ACC112 (cell line): Measurements from ENCODE around the gene KRTAP1-1.
"Not testable (repeated sequence)": the region's sequence is repeated elsewhere in the genome, so short reads cannot be mapped to it uniquely, and the experiment has no call there.

ENCODE experiments used
- H2AFZ ChIP-seq: fragments of 200-600 bp; sonication (generic); one replicate; pipeline ENCODE4 v1.6.0; 2017; ENCODE audit warnings: antibody characterized with exemption, low read length; ENCODE audit not compliant: unreplicated experiment
- H3K27ac ChIP-seq: fragments of 200-600 bp; sonication (generic); 2 replicates; pipeline ENCODE4 v1.5.1; 2014; ENCODE audit warnings: low read depth, mild to moderate bottlenecking, antibody characterized with exemption, low read length, moderate library complexity
- H3K27me3 ChIP-seq: fragments of 200-600 bp; sonication (generic); 2 replicates; pipeline ENCODE4 v1.6.1; 2014; ENCODE audit warnings: mild to moderate bottlenecking, antibody characterized with exemption, low read length, moderate library complexity, mixed read lengths; ENCODE audit not compliant: insufficient read depth
- H3K36me3 ChIP-seq: fragments of 200-600 bp; sonication (generic); 2 replicates; pipeline ENCODE4 v1.6.1; 2016; ENCODE audit warnings: mild to moderate bottlenecking, antibody characterized with exemption, low read length, moderate library complexity, mixed read lengths; ENCODE audit not compliant: insufficient read depth
- H3K4me1 ChIP-seq: fragments of 200-600 bp; sonication (generic); one replicate; pipeline ENCODE4 v1.6.1; 2016; ENCODE audit warnings: low read length, mixed read lengths; ENCODE audit not compliant: insufficient read depth, unreplicated experiment, control insufficient read depth
- H3K4me3 ChIP-seq: fragments of 200-600 bp; sonication (generic); 2 replicates; pipeline ENCODE4 v1.5.1; 2014; ENCODE audit warnings: mild to moderate bottlenecking, low read depth, low read length
- H3K79me2 ChIP-seq: fragments of 200-600 bp; sonication (generic); one replicate; pipeline ENCODE4 v1.6.0; 2016; ENCODE audit warnings: low read length; ENCODE audit not compliant: control insufficient read depth, unreplicated experiment, insufficient read depth

Gene KRTAP1-1, protein sequence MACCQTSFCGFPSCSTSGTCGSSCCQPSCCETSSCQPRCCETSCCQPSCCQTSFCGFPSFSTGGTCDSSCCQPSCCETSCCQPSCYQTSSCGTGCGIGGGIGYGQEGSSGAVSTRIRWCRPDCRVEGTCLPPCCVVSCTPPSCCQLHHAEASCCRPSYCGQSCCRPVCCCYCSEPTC

DNA sequence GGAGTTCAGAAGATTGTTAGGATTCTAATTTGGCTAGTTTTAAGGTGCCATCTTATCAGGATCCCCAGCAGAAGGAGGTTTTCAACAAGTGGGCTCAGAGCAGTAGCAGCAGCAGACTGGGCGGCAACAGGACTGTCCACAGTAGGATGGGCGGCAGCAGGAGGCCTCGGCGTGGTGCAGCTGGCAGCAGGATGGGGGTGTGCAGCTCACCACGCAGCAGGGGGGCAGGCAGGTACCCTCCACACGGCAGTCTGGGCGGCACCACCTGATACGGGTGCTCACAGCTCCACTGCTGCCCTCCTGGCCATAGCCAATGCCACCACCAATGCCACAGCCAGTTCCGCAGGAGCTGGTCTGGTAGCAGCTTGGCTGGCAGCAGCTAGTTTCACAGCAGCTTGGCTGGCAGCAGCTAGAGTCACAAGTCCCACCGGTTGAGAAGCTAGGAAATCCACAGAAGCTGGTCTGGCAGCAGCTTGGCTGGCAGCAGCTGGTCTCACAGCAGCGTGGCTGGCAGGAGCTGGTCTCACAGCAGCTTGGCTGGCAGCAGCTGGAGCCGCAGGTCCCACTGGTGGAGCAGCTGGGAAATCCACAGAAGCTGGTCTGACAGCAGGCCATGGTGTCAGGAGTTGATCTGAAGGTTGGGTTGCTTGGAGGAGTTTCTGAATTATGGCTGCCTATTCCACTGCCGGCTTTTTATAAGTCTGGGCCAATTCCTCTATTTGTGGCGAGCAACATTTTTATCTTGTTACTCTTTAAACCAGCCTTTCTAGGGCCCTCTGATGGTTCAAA lies at the start of gene KRTAP1-1:
Gene KRTAP1-1 (minus strand): TSS at position 668 of the 789 bp plus-strand sequence. CDS start 53 bp downstream, at position 615.
- H3K27ac ChIP-seq, H3K4me1 ChIP-seq, H3K79me2 ChIP-seq, H3K4me3 ChIP-seq, H3K36me3 ChIP-seq, H2AFZ ChIP-seq, H3K27me3 ChIP-seq: not testable (repeated sequence)

DNA sequence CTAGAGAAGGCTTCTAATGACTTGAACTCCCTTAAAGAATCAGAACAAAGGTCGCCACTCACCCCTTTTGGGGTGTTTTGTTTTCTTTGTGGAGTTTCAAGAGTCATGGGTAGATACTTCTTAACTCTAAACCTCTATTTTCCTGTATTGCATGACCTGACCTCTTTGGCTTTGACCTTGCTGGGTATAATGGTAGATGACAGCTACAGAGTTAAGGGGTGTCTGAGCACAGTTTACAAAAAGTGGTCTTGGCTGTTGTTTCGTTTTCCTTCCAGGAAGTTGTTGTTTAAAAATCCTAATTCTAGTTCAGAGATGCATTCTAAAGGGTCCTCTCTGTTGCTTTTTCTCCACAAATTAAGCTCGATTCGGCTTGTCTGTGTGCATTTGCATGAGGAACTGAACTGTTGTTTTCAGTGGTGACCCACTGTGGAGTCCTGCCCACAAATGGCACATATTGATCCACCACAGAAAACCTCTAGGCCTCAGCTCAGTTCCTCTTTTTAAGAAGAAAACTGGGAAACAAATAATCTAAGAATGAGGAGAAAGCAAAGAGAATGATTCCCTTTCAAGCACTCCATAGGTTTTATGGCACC lies 47.6 kb upstream of the KRTAP1-1 start:
- H3K79me2 ChIP-seq, H3K4me1 ChIP-seq, H3K27me3 ChIP-seq, H3K4me3 ChIP-seq, H3K27ac ChIP-seq, H2AFZ ChIP-seq, H3K36me3 ChIP-seq: not testable (repeated sequence)

DNA sequence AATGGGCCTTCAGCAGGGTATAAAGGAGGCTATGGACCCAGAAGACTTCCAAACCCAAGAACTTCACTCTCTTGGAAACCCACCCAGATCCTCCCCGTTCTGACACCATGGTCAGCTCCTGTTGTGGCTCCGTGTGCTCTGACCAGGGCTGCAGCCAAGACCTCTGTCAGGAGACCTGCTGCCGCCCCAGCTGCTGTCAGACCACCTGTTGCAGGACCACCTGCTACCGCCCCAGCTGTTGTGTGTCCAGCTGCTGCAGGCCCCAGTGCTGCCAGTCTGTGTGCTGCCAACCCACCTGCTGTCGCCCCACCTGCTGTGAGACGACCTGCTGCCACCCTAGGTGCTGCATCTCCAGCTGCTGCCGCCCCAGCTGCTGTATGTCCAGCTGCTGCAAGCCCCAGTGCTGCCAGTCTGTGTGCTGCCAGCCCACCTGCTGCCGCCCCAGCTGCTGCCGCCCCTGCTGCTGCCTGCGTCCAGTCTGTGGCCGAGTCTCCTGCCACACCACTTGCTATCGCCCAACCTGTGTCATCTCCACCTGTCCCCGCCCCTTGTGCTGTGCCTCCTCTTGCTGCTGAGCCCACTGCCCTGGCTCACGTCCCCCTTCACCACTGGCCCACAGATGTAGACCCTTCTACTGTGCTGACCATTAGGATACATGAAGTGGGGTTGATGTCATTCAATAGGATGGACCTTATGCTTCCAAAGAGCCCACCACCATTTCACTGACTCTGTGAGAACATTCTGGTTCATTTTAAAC lies 43.0 kb upstream of the KRTAP1-1 start, which contains the start of gene KRTAP4-7:
Gene KRTAP4-7 (plus strand): TSS at position 51 of the 757 bp plus-strand sequence. CDS start 57 bp downstream, at position 108.
- H3K4me3 ChIP-seq, H3K79me2 ChIP-seq, H3K36me3 ChIP-seq, H3K27me3 ChIP-seq, H2AFZ ChIP-seq: not testable (repeated sequence)
- H3K4me1 ChIP-seq = peaks cover 13% of the 10 kb centered on the region
- peak within 1 kb of the TSS; percentile 43 for H3K27ac ChIP-seq

DNA sequence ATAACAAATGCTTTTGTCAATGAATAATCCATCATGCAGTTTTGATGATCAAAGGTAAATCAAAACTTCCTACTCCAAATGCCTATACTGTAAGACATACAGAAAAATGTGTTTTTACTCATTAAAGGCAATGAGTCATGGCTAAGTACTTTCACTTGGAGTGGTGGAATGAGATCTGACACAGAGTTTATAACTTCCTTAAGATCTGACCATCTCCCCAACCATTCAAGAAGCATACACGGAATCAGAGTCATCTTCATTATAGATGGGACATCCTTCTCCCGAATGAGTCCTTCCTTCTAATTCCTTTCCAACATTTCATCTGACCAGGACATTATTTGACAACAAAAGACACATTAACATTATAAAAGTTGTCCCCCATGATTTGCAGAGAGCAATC lies 42.2 kb upstream of the KRTAP1-1 start:
- H3K79me2 ChIP-seq = not testable (repeated sequence)
- H3K27ac ChIP-seq = peak overlapping the region; percentile 43

DNA sequence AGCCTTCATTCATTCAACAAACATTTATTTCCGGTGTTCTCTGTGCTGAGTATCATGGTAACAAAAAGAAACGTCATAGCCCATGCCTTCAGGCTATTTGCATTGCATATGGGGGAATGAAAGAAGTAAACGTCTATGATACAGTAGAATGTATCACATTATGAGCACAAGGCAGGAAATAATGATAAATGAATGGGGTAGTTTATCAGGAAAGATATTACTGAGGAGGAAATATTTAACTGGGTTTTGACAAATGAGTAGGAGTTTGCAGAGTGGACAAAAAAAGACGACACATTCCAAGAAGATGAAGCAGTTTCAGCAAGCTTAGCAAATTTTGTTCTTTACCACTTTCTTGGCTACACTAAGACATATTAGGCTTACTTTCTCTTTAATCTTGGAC lies 41.4 kb upstream of the KRTAP1-1 start:
- Histone ChIP-seq H3K4me3 (no peak overlapping the region), H3K27ac (peak overlapping the region; percentile 29; the same call in 1 of the 2 replicates), H3K36me3 (no peaks in the 10 kb centered on the region), H3K27me3 (no peaks in the 10 kb centered on the region), H2AFZ (no peak overlapping the region), H3K4me1 (peaks cover 13% of the 10 kb centered on the region), H3K79me2 (no peaks in the 10 kb centered on the region)

More for the DNA sequence above, 42.2 kb upstream of the KRTAP1-1 start:
- not testable (repeated sequence) for H2AFZ ChIP-seq, H3K36me3 ChIP-seq, H3K27me3 ChIP-seq, H3K4me3 ChIP-seq
- H3K4me1 ChIP-seq = peaks cover 13% of the 10 kb centered on the region

DNA sequence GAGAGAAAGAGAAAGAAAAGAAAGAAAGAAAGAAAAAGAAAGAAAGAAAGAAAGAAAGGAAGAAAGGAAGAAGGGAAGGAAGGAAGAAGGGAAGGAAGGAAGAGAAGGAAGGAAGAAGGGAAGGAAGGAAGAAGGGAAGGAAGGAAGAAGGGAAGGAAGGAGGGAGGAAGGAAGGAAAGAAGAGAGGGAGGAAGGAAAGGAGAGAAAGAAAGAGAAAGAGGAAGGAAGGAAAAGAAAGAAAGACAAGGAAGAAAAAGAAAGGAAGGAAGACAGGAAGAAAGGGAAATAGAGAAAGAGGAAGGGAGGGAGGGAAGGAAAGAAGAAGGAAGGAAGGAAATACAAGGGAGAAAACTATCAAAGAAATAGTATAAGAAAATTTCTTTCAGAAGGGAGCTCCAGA lies 35.5 kb upstream of the KRTAP1-1 start:
- no peaks in the 10 kb centered on the region for H3K4me1 ChIP-seq
- H3K79me2 ChIP-seq = no peaks in the 10 kb centered on the region
- H3K36me3 ChIP-seq = no peaks in the 10 kb centered on the region

DNA sequence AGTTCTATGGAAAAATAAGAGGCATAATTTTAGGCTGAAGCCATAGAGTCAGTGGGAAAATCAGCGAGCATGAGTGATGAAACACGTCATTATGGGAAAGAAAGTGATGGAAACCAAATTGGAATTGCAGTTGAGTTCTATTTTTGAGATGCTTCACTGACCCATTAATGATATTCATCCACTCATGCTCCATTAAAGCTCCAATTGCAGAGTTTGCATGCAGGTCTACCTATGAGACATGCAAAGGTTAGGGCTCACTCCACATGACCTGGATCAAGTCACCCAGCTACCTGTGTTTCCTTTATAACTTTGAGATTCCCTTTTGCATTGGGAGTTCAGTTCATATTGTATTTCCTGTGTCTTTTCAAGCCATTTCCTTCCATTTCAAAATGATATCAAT lies 32.4 kb upstream of the KRTAP1-1 start:
- Histone ChIP-seq H3K4me3 (no peak overlapping the region), H2AFZ (no peak overlapping the region), H3K27ac (no peak overlapping the region), H3K4me1 (no peaks in the 10 kb centered on the region), H3K36me3 (no peaks in the 10 kb centered on the region), H3K79me2 (no peaks in the 10 kb centered on the region), H3K27me3 (no peaks in the 10 kb centered on the region)

More for the DNA sequence above, 35.5 kb upstream of the KRTAP1-1 start:
- Histone ChIP-seq H3K27me3 (no peaks in the 10 kb centered on the region), H3K4me3 (no peak overlapping the region), H2AFZ (no peak overlapping the region), H3K27ac (no peak overlapping the region)

DNA sequence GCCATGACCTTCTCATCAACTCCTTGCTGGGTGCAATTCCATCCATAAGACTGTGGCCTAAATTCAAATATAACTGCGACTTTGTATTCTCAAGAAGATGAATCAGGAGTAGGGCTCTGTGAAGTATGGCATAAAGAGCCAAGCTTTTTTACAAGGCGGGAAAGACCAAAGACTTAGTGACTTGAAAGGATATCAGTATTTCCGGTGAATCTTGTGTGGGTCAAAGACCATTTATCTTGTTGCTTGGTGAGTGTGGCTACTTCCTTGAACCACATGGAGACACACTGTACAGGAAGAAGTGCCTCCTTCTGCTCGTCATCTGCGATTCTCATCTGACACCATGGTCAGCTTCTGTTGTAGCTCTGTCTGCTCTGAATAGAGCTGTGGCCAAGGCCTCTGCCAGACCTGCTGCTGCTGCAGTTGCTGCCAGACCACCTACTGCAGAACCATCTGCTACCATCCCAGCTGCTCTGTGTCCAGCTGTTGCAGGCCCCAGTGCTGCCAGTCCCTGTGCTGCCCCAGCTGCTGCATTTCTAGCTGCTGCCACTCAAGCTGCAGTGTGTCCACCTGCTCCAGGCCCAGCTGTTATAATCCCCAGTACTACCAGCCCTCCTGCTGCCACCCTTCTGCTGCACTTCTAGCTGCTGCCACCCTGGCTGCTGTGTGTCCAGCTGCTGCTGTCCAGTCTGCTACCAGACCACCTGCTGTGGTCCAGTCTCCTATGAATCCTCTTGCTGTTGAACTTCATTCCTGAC lies 30.5 kb upstream of the KRTAP1-1 start:
- Histone ChIP-seq H3K27me3 (no peaks in the 10 kb centered on the region), H3K36me3 (no peaks in the 10 kb centered on the region), H3K79me2 (no peaks in the 10 kb centered on the region), H3K4me1 (peaks cover 5% of the 10 kb centered on the region), H2AFZ (no peak overlapping the region), H3K4me3 (no peak overlapping the region), H3K27ac (no peak overlapping the region)

DNA sequence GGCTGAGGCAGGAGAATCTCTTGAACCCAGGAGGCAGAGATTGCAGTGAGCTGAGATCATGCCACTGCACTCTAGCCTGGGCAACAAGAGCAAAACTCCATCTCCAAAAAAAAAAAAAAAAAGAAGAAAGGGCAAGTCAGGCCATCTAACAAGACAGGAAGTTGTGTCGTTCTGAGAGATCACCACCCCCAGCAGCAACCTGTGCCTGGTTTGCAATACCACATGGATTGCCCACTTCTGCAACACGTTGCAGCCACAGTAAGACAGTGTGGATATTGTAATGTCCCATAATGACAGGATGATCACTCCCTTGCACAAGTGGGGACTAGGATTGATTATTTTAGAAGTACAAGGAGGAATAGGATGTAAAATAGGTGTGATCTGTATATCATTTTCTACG lies 27.8 kb upstream of the KRTAP1-1 start:
- Histone ChIP-seq H3K4me3 (no peak overlapping the region), H2AFZ (no peak overlapping the region), H3K36me3 (no peaks in the 10 kb centered on the region), H3K79me2 (no peaks in the 10 kb centered on the region), H3K4me1 (peaks cover 16% of the 10 kb centered on the region), H3K27ac (no peak overlapping the region), H3K27me3 (no peaks in the 10 kb centered on the region)

DNA sequence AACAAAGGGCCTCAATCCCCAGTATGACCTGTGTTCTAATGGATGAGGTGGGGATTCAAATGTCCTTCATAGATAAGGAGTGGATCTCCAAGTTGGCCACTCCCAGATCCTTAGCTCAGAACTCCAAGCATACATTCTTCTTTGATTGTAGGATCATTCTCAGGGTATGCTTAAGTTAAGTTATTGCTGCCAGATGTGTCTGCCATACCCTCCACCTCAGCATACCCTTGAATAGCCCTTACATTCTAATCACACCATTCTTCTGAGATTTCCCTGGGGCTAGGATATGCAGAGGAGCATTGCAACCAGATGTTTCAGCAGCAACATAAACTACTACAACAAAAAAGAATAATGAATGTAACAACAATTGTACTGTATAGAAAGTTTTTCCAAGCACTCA lies 26.0 kb upstream of the KRTAP1-1 start:
- no peak overlapping the region for H3K4me3 ChIP-seq
- no peak overlapping the region for H3K27ac ChIP-seq
- H3K4me1 ChIP-seq = peaks cover 29% of the 10 kb centered on the region
- no peaks in the 10 kb centered on the region for H3K79me2 ChIP-seq
- no peak overlapping the region for H2AFZ ChIP-seq
- no peaks in the 10 kb centered on the region for H3K27me3 ChIP-seq
- H3K36me3 ChIP-seq = no peaks in the 10 kb centered on the region
